GM19351 (cell line): Measurements from ENCODE around the gene ABCB8.

Experiments
- ATAC-seq: cut with Tn5 transposase; IDR thresholded peaks from one replicate; pipeline ENCODE4 v1.9.1; 2021; ENCODE audit warnings: mild to moderate bottlenecking, moderate library complexity; ENCODE audit not compliant: unreplicated experiment

Gene ABCB8

DNA sequence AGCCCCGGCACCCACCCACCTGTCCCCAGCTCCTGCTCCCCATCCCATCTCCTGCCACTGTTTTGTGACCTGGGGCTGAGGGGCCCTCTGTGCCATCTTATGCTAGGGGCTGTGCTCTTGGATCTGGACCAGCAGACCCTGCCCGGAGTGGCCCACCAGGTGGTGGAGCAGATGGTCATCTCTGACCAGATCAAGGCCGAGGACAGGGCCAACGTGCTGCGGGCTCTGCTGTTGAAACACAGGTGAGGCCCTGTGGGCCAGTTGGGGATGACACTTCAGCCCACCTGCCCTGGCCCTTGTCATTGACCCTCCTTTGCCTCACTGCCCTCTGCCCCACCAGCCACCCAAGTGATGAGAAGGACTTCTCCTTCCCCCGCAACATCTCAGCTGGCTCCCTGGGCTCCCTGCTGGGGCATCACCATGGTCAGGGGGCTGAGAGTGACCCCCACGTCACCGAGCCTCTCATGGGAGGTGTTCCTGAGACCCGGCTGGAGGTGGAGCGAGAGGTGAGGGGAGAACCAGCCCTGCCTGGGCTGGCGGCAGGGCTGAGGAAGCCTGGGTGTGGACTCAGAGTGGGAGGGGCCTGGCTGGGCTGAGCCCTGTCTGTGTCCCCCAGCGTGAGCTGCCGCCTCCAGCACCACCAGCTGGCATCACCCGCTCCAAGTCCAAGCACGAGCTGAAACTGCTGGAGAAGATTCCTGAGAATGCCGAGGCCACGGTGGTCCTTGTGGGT, 41.8 kb downstream of the ABCB8 start:
- no peak for ATAC-seq

DNA sequence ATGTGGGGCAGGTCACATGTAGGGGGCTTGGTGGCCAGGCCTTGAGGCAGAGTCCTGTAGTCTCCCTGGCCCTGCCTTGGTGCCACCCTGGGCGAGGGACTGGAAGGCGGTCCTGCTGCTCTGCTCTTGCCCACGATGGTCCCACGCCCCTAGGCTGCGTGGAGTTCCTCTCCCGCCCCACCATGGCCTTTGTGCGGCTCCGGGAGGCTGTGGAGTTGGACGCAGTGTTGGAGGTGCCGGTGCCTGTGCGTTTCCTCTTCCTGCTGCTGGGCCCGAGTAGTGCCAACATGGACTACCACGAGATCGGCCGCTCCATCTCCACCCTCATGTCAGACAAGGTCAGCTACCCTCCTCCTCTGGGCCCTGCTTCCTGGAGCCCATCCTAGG, 42.3 kb downstream of the ABCB8 start:
- no peak for ATAC-seq

DNA sequence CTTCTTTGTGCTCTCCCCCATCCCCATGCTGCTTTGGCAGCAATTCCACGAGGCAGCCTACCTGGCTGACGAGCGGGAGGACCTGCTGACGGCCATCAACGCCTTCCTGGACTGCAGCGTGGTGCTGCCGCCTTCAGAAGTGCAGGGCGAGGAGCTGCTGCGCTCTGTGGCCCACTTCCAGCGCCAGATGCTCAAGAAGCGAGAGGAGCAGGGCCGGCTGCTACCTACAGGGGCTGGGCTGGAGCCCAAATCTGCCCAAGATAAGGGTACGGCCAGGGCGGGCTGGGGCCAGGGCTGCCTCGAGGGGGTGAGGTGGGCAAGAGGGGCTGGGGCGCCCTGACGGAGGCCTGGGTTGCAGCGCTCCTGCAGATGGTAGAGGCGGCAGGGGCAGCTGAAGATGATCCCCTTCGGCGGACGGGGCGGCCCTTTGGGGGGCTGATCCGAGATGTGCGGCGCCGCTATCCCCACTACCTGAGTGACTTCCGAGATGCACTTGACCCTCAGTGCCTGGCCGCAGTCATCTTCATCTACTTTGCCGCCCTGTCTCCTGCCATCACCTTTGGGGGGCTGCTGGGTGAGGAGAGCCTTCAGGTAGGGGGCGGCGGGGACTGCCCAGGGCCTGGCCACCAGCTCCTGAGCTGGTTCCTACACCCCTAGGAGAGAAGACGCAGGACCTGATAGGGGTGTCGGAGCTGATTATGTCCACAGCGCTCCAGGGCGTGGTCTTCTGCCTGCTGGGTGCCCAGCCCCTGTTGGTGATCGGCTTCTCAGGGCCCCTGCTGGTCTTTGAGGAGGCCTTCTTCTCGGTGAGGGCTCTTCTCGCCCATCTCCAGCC, 43.0 kb downstream of the ABCB8 start:
- ATAC-seq, result no peak

DNA sequence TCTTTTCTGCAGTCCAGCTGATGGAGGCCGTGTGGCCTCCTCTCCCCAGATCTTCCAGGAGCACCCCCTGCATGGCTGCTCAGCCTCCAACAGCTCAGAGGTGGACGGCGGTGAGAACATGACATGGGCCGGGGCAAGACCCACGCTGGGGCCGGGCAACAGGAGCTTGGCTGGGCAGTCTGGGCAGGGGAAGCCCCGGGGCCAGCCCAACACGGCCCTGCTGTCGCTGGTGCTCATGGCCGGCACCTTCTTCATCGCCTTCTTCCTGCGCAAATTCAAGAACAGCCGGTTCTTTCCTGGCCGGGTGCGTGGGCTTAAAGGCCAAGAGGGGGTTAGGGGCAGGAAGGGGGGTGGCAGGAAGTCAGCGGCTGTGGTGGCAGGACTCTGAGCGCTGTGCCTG, 45.7 kb downstream of the ABCB8 start:
- no peak for ATAC-seq

DNA sequence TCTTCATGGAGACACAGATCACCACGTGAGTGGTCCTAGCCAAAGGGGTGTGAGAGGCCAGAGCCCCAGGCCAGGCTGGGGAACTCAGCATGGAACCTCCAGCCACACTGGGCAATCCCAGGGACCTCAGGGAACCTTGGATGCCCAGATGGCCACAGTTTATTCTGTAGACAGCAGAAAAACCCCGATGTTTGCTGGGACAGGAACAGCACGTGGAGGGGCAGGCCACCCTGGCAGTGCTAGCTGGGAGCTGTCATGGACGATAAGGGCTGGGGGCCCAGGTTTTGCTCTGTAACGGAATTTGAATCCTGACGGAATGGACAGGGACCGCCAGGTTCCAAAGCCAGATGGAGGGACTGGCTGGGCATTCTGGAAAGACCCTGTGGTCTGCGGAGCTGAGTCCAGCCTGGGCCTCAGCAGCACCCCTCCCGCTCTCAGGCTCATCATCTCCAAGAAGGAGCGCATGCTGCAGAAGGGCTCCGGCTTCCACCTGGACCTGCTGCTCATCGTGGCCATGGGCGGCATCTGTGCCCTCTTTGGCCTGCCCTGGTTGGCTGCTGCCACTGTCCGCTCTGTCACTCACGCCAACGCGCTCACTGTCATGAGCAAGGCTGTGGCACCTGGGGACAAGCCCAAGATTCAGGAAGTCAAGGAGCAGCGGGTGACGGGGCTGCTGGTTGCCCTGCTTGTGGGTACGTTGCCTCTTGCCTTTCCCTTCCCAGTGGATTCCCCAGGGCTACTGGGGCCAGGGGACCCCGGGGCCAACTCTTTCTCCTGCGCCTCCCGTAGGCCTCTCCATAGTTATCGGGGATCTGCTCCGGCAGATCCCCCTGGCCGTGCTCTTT, 46.8 kb downstream of the ABCB8 start:
- no peak for ATAC-seq

DNA sequence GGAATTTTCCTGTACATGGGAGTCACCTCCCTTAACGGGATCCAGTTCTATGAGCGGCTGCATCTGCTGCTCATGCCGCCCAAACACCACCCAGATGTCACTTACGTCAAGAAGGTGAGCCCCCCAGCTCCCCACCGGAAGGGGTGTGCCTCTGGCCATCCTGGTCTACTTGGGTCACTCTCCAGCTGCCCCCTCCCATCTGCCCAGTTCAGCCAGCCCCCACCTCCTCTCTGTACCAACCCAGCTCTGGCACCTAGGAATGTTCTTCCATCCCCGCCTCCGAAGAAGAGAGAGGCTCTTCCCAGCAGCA, 47.4 kb downstream of the ABCB8 start:
- no peak for ATAC-seq

DNA sequence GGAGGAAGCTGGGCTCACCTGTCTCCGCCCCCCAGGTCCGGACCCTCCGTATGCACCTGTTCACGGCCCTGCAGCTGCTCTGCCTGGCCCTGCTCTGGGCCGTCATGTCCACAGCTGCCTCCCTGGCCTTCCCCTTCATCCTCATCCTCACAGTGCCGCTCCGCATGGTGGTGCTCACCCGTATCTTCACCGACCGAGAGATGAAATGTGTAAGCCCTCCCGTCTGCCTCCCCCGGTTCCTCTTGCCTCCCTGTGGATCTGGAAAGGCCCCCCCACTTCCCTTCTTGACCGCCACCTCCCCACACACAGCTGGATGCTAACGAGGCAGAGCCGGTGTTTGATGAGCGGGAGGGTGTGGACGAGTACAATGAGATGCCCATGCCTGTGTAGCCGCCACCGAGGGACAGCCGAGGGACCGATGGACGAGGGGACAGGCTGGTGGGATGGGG, 47.8 kb downstream of the ABCB8 start:
- ATAC-seq, result no peak

DNA sequence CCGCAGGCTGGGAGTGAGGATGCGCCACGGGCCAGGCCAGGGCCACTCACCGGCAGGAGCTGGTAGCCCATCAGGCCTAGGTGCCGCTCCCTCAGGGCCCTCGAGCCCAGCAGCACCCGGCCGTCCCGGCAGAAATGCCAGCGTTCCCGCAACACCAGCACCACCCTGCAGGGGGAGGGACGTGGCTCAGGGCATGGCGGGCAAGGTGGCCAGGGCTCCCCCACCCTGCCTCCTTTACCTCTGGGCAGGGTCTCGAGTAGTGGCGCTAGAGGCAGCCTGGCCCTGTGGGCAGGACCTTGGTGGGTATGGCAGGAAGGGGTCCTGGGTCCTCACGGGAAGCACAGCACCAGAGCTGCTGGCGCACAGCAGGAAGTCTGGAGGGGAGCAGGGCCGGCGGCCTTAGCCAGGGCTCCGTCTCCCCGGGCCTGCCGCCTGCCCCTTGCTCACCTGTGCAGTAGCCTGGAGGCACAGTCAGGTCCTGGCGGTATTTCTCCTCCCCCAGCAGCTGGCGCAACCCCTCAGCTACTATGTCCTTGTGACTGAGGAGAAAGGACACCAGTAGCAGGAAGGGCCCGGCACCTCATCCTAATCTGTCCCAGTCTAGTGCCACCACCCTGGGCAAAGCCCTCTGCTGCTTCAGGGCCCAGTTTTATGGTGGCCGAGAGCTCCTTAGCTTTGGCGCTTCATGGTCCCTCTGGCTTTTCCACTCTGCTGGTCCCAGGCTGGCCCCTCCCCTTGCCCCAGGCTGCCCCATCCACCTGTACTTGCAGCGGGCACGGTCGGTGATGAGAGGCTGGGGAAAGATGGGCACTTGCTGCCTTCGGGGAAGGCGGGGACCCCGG, 48.8 kb downstream of the ABCB8 start:
- ATAC-seq, result no peak

DNA sequence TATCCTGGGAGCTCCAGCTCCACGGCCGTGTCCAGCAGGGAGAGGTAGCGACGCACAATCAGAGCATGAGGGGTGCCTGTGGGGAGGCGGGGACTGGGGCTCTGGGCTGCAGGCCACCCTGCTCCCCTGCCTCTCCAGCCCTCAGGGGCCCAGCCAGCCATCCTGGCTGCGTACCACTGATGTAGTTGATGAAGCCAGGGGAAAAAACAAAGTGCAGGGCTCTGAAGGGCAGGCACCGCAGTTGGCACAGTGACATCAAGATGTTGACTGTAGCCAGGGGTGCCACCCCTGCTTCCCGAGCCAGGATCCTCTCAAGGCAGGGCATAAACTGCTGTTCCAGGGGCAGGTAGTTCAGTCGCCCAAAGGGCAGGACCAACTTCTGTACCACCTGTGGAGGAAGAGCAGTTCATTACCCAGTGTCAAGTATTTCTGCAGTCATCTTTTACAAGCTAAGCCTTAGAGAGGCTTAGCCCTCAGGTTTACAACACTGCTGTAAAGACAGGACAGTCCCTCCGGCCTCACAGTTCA, 49.5 kb downstream of the ABCB8 start:
- no peak for ATAC-seq

DNA sequence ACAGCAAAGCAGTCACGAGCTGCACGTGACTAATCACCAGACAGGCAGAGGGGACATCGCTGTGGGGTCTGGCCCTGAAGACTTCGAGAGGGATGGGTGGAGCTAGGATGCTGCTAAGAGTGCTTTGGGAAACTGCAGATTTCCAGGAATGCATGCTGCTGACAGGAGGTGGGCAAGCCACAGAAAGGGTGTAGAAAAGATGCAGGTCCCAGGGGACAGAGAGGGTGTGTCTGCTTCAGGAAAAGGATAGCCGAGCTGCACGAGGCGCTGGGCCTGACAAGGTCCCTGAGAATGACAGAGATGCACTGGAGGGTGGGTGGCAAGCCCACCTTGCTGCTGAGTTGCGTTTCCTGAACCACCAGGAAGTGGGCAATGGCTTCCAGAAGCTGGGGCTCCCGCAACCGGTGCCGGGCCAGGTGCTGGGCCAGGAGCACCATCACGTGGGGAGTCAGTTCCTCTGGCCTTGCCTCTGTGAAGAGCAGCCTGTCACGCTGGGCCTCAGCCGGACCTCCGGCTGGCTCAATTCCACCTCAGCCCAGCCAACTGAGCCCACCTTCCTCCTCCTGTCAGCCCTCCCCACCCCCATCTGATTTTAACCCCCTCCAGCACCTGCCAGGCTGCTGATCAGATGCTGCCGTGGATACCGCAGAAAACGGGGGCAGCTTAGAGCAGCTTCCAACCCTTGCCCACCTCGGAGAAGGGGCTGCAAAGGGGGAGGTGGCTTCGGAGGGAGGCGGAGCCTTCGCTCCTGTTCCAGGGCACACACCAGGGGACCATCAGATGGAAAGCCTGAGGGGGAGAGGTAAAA, 50.2 kb downstream of the ABCB8 start:
- ATAC-seq, result no peak

DNA sequence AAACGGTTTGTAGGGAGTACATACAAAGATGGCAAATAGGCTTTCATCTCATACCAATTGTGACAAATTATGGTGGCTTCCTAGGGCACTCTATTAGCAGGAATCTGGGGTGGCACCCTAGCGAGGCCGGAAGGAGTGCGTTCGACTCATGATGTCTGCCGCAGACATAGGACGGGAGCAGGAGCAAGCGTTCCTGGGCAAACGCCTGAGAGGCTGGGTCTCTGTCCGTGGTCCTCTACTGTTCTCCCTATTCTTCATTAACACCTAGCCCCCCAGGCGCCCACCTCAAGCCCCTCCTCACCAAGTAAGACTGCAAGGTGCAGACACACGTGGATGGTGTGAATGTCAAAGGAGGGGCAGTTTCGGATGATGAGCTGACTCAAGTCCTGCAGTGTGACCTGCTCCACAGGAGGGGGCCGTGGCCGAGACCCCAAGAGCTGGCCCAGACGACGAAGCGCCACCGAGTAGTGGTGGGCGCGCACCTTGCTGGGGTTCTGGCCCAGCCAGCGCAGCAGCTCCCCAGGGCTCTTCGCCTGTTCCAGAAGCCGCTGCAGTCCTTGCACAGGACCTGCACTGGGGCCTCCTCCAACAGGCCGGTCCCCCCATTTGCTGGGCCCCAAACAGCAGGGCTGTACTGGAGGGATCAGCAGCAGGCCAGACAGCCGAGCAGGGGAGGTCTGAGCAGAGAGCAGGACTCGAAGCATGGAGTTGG, 51.1 kb downstream of the ABCB8 start:
- no peak for ATAC-seq

DNA sequence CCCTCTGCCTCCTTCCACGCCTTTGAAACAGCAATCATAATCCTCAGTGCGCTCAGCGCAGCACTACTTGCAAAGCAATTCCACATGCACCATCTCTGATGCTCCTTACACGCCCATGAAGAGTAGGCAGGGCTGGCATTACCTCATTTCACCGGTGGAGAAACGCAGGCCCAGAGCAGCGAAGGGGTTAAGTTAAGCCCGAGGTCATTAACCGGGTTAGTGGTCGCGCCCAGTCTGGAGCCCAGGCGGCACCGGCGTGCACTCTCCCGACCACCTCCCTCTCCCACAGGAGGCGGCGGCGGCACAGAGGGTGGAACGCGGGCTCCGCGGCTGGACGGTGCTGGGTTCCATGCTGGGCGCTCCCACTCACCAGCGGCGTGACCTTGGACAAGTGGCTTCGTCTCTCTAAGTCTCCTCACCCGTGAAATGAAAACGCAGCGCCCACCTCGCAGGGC, 51.8 kb downstream of the ABCB8 start:
- ATAC-seq, result no peak

DNA sequence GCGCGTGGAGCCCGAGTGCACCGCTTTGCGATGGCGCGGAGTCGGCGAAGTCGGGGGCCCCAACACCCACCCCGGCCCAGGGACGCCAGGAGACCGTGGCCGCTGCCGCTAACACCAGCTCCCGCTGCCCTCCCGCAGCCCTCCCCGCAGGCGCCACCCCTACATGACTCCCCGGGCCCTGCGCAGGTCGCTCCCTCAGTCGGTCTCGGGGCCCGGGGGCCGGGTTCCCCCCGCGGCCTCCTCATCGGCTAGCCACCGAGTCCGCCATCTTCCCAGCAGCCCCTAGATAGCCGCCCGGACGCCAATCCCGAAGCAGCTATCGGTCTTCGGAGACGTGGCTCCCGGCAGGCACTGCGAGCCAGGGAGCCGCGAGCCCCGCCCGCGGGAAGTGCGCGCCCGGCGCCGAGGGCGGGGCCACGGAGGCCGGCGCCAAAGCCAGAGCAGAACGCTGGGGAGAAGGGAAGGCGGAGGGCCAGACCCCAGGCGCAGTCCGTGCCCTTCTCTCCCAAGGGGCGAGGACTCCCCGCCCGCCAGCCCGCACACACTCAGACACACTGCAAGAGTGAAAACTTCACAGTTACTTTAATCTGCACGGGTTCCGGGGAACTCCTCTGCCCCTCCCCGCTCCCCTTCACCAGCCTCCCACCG, 52.4 kb downstream of the ABCB8 start, which contains the start of gene FASTK:
FASTK (minus strand) TSS at position 288 of the 648 bp plus-strand sequence; CDS start at position 245, 43 bp downstream.
- ATAC-seq, result peak; percentile 76

DNA sequence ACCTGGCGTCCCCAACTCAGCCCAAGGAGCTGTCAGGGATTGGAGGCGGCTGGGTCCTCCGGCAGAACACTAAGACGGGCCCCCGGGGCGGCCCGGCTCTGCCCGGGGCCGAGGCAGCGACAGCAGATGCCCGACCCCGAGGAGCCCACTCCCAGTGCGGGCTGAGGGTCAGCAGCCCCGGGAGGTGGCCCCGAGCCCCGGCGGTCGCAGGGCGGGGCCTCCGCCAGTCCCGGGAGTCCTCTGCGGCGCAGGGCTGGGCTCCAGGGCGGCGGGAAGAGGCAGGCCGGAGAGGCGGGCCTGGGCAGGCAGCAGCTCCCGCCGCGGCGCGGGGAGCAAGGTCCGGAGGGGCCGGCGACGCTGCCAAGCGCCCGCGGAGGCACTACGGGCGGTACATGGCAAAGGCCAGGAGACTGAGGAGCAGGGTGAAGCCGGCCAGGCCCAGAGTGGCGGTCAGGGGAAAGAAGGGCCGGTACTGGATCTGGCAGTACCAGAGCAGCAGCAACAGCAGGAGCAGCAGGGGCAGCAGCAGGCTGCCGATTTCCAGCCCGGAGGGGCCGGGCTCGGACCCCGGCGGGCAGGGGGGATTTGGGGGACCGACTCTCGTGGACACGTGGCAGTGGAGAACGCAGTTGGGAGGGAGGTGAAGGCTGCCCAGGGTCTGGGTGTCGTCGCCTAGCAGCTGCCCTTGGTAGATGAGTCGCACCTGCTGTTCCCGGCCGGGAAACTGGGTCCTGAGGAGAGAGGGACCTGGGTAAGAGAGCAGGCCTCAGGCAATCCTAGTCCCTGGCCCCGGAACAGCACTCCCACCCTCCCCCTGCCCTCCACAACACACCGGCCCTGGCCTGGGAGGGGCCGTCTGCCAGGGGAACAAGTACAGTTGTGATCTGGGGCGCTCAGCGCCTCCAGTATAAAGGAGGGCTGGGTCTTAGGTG, 53.2 kb downstream of the ABCB8 start:
- no peak for ATAC-seq

DNA sequence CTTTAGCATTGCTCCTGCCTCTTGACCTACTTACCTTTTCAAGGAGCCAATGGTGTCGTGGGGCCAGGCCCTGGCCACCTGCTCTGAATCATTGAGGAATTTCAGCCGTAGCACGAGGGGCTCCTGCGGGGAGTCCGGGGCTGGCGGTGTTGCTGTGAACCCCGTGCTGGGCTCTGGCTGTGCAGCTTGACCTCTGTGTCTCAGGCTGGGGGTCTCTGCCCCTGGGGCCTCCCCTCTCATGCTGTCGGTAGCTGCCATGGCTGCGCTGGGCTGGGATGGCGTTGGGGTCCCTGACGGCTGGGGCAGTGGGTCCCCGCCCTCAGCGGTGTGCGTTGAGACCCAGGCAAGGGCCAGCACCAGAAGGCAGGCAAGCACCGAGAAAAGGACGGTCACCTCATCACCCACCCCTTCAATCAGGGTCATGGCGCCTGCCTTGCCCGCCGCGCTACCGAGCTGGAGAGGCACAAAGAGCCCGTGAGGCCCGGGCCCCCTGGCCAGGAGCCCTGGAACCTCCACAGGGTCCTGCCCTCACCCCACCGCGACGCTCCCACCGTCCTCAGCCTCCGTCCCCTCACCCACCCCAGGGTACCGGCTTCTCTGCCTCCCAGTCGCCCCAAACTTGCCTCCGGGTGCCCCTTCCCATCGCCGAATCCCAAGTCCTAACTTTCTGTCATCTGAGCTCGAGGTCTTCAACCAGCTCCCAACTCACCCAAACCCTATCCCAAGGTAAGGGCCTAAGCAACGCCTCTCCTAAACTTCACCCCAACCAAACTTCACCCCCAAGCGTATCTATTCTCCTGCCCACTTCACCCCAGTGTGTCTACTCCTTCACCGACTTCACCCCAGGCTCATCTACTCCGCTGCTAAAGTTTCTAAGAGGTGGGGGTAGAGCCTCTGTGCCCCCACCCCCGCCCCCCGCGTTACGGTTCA, 54.2 kb downstream of the ABCB8 start:
- no peak for ATAC-seq
